NT2/D1 (cell line): Measurements from ENCODE around the gene NRP1.

ENCODE experiments used
- DNase-seq: peaks from one replicate; pipeline ENCODE4 v3.0.0-alpha.2; 2011; ENCODE audit warnings: low read depth, low spot score
- H3K27me3 ChIP-seq: 2 replicates; pipeline ENCODE4 v1.6.0; 2011; ENCODE audit warnings: mild to moderate bottlenecking; ENCODE audit not compliant: insufficient read length, insufficient read depth
- H3K36me3 ChIP-seq: 2 replicates; pipeline ENCODE4 v1.6.1; 2011; ENCODE audit warnings: mild to moderate bottlenecking, low read length, mixed read lengths; ENCODE audit not compliant: insufficient read depth, insufficient read length
- H3K4me1 ChIP-seq: 2 replicates; pipeline ENCODE4 v1.5.1; 2011; ENCODE audit not compliant: insufficient read depth, insufficient read length
- H3K4me3 ChIP-seq: 2 replicates; pipeline ENCODE4 v1.5.1; 2011; ENCODE audit warnings: low read depth; ENCODE audit not compliant: insufficient read length
- H3K9ac ChIP-seq: 2 replicates; pipeline ENCODE4 v1.6.0; 2011; ENCODE audit warnings: low read depth; ENCODE audit not compliant: insufficient read length
- H3K9me3 ChIP-seq: 2 replicates; pipeline ENCODE4 v1.5.1; 2011; ENCODE audit warnings: mild to moderate bottlenecking, low read length; ENCODE audit not compliant: insufficient read depth
- SUZ12 ChIP-seq: IDR thresholded peaks from 2 replicates; pipeline ENCODE4 v1.6.1; 2011; ENCODE audit not compliant: insufficient read length, insufficient read depth; ENCODE audit errors: extremely low read depth
- YY1 ChIP-seq: IDR thresholded peaks from 2 replicates; pipeline ENCODE4 v1.6.1; 2011; ENCODE audit not compliant: insufficient read length, insufficient read depth
- ZNF274 ChIP-seq: IDR thresholded peaks from 2 replicates; pipeline ENCODE4 v1.6.1; 2011; ENCODE audit warnings: mild to moderate bottlenecking, low read depth, low read length

The NRP1 gene

DNA sequence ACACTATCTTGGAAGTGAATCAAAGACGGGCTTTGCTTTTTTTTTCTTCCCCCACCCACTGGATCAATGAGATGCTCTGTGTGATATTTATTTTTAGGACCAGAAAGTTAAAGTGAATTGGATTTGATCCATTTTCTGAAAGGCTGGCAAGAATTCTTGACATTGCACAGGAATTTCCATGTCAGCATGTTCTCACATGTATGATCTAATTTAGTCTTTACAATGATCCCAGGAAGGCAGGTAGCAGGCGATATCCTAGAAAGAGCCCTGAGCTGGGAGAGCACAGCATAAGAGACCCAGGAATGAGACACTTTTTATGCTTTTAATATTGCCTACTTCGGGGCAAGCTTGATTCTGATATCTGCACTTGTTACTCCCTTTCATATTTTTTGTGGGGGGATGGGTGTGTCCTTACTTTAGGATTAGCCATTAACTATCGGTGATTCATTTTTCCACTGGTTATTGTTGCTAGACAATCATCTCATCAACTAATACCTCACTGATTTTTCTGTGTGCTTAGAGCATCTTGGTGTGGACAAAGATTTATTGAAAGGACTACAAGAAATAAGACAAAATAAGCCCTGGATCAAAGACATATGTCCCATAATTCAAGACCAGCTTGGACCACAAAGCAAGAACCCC, 58.1 kb downstream of the NRP1 start:
- no peaks in the 10 kb centered on the region for H3K36me3 ChIP-seq
- DNase-seq = no peak
- no peak overlapping the region for H3K4me3 ChIP-seq
- no peaks in the 10 kb centered on the region for H3K9me3 ChIP-seq
- no peak for TF ChIP-seq YY1
- no peak for TF ChIP-seq ZNF274
- no peak overlapping the region for H3K9ac ChIP-seq
- H3K27me3 ChIP-seq = no peaks in the 10 kb centered on the region
- H3K4me1 ChIP-seq = no peaks in the 10 kb centered on the region

DNA sequence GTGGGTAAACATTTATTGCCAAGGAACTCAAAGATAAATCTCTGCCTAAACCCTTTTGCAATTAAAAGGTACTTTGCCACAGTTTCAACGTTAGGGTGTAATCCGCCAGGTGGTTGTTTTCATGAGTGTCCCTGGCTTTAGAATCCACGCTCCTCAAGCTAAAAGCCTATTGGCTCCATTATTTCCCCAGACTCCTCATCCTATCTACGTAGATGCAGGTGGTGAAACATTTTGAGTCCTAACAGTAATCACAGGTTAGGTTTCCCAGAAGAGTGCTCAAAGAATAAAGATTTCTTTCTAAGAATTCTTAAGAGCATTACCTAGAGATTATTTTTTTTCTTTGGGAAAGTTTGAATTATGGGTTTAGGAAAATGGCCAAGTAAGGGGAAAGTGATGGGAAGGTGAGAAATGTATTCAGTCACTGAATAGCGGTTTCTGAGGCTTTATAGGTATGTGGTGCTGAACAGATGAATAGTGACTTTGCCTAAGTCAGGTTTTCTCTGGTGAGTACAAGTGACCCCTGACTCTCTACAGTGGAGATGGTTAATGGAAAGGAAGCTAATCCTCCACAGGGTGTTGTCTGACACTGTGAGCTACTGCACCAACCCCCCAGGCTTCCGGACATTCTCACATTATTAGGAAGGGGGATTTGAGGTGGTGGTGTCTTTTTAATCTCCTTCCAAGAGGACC, 60.2 kb downstream of the NRP1 start:
- Histone ChIP-seq H3K4me1 (no peaks in the 10 kb centered on the region), H3K27me3 (no peaks in the 10 kb centered on the region), H3K9ac (no peak overlapping the region), H3K4me3 (no peak overlapping the region), H3K36me3 (no peaks in the 10 kb centered on the region), H3K9me3 (no peaks in the 10 kb centered on the region)
- no peak for DNase-seq
- TF ChIP-seq ZNF274 (no peak), SUZ12 (no peak), YY1 (no peak)

DNA sequence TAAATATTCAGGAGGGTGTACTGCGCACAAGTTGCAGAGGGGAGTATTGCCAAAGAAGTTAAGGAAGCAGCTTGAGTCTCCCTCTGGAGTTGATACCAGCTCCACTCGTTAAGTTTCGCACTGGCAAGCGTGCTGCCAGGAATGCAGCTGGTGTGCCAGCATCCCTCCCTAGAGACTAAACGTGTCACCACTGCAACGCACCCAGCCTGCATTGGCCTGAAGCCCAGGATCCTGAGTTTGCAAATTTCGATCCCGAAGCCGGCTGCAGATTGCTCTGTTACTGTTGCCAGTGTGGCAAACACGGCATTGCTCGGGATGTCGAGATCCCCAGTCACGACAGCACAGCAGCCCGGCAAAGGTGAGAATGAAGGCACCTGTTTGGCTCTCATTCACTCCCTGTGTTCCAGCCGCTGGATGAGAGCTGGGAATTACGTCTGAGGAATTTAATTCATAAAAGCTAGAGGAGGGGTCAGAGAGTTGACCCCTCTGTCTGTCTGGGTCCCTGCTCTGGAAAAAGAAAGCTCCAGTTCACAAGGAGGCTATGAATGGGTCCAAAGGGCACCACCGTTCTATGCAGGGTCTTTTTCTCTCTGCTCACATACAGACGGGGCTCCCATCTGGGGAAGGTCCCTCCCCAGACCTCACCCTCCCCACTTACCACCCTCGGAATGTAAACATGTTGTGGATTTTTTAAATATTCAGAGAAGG, 61.0 kb downstream of the NRP1 start:
- DNase-seq = no peak
- no peaks in the 10 kb centered on the region for H3K4me1 ChIP-seq

DNA sequence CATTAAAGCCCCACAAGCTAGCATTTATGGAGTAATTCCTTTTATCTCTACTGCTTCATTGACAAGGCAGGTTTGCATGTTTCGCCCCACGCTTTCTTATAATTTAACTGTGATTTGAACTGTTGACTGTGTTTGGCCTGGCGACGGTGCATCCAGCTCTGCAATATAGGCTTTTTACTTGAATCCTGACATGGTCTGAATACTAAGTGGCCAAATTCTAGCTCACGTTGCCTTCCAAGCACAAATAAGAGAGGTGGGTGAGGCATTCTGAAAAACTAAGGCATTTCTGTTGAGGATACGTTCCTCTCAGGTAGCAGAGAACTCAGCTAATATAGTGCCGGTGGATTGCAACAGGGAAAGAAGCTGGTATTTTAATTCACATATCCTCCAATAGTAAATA, 61.8 kb downstream of the NRP1 start:
- Histone ChIP-seq H3K36me3 (no peaks in the 10 kb centered on the region), H3K4me1 (no peaks in the 10 kb centered on the region), H3K4me3 (no peak overlapping the region), H3K9me3 (no peaks in the 10 kb centered on the region), H3K27me3 (no peaks in the 10 kb centered on the region), H3K9ac (no peak overlapping the region)
- DNase-seq = no peak
- no peak for TF ChIP-seq ZNF274
- TF ChIP-seq SUZ12 = no peak
- TF ChIP-seq YY1 = no peak

More for the DNA sequence above, 61.0 kb downstream of the NRP1 start:
- Histone ChIP-seq H3K27me3 (no peaks in the 10 kb centered on the region), H3K4me3 (no peak overlapping the region), H3K36me3 (no peaks in the 10 kb centered on the region), H3K9me3 (no peaks in the 10 kb centered on the region), H3K9ac (no peak overlapping the region)
- TF ChIP-seq ZNF274 = no peak
- TF ChIP-seq SUZ12 = no peak
- TF ChIP-seq YY1 = no peak

DNA sequence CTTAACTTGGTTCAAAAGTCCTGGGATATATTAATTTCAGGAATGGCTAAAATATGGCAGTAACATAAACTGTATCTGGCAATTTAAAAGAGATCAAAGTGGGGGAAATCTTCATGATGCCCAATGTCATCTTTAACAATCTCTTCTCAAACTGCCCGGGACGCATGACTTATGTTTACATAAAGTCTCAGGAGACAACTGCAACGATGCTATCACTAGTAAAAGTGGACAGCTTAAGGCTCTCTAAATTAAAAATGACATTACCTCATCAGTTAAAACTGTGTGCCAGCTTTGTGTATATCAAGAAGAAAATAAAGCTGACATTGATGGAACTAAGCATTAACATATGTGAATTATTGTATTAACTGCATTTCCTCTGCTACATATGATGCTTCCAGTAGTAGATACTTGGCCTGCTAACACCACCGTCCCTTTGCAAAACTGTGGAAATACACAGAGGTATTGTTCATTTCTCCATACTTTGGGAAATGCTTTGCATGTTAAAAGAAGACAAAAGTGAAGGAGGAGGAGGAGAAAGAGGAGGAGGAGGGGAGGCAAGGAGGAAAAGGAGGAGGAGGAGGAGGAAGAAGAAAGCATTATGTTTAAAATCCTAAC, 62.4 kb downstream of the NRP1 start:
- no peak for TF ChIP-seq YY1
- TF ChIP-seq SUZ12 = no peak
- no peak for TF ChIP-seq ZNF274
- H3K4me3 ChIP-seq = no peak overlapping the region
- no peaks in the 10 kb centered on the region for H3K4me1 ChIP-seq
- H3K27me3 ChIP-seq = no peaks in the 10 kb centered on the region
- H3K9ac ChIP-seq = no peak overlapping the region
- H3K9me3 ChIP-seq = no peaks in the 10 kb centered on the region
- DNase-seq = no peak
- H3K36me3 ChIP-seq = no peaks in the 10 kb centered on the region

DNA sequence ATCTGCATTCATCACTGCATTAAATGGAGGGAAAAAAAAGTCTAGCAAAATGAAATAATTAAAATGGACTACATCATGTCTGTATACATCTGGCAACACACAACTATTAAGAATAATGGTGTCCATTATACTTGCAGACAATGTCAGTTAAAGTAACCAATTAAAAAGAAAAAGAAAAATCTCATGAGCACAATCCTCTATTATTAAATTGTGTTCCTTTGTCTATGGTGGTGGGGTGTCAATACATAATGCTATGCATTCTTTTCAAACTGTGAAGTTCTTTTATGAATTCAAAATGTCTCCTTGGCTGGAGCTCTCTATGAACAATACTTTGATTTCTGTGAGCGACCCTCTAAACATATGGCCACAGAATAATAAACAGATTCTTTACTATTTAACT, 63.5 kb downstream of the NRP1 start:
- H3K27me3 ChIP-seq = no peaks in the 10 kb centered on the region
- H3K4me3 ChIP-seq = no peak overlapping the region
- no peaks in the 10 kb centered on the region for H3K36me3 ChIP-seq
- no peaks in the 10 kb centered on the region for H3K9me3 ChIP-seq
- DNase-seq = no peak
- no peaks in the 10 kb centered on the region for H3K4me1 ChIP-seq
- TF ChIP-seq ZNF274 = no peak
- TF ChIP-seq SUZ12 = no peak
- no peak for TF ChIP-seq YY1
- no peak overlapping the region for H3K9ac ChIP-seq

DNA sequence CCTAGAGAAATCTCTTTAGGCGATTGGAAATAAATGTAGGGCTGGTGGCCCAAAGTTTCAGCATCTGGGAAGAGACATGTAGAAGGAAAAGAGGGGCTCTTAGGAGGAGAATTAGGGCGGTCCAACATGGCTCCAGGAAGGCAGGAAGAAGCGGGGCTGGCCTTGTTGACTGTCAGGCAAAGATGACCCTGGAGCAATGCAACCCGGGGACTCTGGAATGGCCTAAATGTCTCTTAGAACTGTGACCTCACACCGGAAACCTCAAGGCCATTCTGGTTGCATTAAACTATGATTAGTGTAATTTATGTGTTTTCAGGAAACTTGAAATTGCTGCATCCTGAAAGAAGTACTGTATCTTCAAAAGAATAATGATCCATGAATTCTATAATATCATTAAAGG, 66.8 kb downstream of the NRP1 start:
- H3K9me3 ChIP-seq = no peaks in the 10 kb centered on the region
- DNase-seq = no peak
- H3K36me3 ChIP-seq = no peaks in the 10 kb centered on the region
- no peaks in the 10 kb centered on the region for H3K4me1 ChIP-seq
- no peak overlapping the region for H3K9ac ChIP-seq
- TF ChIP-seq ZNF274 (no peak), SUZ12 (no peak), YY1 (no peak)
- H3K4me3 ChIP-seq = no peak overlapping the region
- no peaks in the 10 kb centered on the region for H3K27me3 ChIP-seq
